GM13977 (cell line): ENCODE data around the gene TRAM2.

Experiments
- DNase-seq: peaks from one replicate; pipeline ENCODE4 v3.0.0; 2012; ENCODE audit warnings: low spot score
- CTCF ChIP-seq: IDR thresholded peaks from 2 replicates; pipeline ENCODE4 v1.5.1; 2012; ENCODE audit warnings: mild to moderate bottlenecking, control low read depth; ENCODE audit not compliant: insufficient read depth; ENCODE audit errors: extremely low read depth, missing control alignments
- in situ Hi-C: fragments of 300-500 bp; cut with MboI; formaldehyde crosslinking; loops from one replicate; pipeline ENCODE4 v1.12.0; 2022; ENCODE audit warnings: low sequenced_read_pairs, low pct_unique_long_range_greater_than_20kb, mixed read lengths, inconsistent platforms; ENCODE audit not compliant: unreplicated experiment

TRAM2 gene

GRCh38 chr6:52500238-52501129, 76.4 kb downstream of the TRAM2 start:
- in situ Hi-C loops = no loop called here
- no peak for DNase-seq
- no peak for TF ChIP-seq CTCF

GRCh38 chr6:52499681-52500236, 77.1 kb downstream of the TRAM2 start:
- no peak for DNase-seq
- TF ChIP-seq CTCF = peak; percentile 12
- in situ Hi-C loops = loop anchor here (10.0 kb wide), 1 partner anchor 85 kb away; no protein-coding TSS in a partner anchor

GRCh38 chr6:52499026-52499425, 77.8 kb downstream of the TRAM2 start:
- no peak for TF ChIP-seq CTCF
- in situ Hi-C loops = loop anchor here (10.0 kb wide), 1 partner anchor 84 kb away; no protein-coding TSS in a partner anchor
- DNase-seq = no peak

GRCh38 chr6:52498538-52499017, 78.3 kb downstream of the TRAM2 start:
- in situ Hi-C loops = loop anchor here (10.0 kb wide), 1 partner anchor 84 kb away; no protein-coding TSS in a partner anchor
- peak; percentile 42 for DNase-seq
- no peak for TF ChIP-seq CTCF

GRCh38 chr6:52497652-52498408, 79.0 kb downstream of the TRAM2 start:
- DNase-seq = peak; percentile 63

More at GRCh38 chr6:52497652-52498408, 79.0 kb downstream of the TRAM2 start:
- no peak for TF ChIP-seq CTCF
- in situ Hi-C loops = loop anchor here (10.0 kb wide), 1 partner anchor 83 kb away; no protein-coding TSS in a partner anchor
